LNCAP (cell line): ENCODE results near the gene DAB1.

Experiments used
- TF ChIP-seq, protein P1 (sequence below): fragments of 450-650 bp; IDR thresholded peaks from 2 replicates; pipeline ENCODE4 v1.5.1; 2017; ENCODE audit warnings: mild to moderate bottlenecking

Gene DAB1

DNA sequence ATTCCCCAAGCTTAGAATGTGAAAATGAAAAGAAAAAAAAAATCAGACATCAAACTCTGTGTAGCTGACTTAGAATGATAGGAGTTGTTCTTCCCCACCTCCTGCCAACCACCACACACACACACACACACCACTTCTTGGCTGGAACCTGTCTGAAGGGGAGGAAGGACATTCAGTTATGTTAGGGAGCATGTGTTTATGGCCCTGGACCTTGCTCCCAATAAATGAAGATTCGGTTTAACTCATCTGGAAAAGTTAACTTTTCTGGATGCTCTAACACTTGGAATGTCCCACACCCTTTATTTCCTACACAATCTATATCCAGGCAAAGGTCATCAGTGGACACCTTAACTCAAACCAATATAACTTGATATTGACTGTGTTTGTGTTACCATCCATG, 112.4 kb downstream of the DAB1 start:
- TF ChIP-seq, protein P1, sequence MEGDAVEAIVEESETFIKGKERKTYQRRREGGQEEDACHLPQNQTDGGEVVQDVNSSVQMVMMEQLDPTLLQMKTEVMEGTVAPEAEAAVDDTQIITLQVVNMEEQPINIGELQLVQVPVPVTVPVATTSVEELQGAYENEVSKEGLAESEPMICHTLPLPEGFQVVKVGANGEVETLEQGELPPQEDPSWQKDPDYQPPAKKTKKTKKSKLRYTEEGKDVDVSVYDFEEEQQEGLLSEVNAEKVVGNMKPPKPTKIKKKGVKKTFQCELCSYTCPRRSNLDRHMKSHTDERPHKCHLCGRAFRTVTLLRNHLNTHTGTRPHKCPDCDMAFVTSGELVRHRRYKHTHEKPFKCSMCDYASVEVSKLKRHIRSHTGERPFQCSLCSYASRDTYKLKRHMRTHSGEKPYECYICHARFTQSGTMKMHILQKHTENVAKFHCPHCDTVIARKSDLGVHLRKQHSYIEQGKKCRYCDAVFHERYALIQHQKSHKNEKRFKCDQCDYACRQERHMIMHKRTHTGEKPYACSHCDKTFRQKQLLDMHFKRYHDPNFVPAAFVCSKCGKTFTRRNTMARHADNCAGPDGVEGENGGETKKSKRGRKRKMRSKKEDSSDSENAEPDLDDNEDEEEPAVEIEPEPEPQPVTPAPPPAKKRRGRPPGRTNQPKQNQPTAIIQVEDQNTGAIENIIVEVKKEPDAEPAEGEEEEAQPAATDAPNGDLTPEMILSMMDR, result no peak

DNA sequence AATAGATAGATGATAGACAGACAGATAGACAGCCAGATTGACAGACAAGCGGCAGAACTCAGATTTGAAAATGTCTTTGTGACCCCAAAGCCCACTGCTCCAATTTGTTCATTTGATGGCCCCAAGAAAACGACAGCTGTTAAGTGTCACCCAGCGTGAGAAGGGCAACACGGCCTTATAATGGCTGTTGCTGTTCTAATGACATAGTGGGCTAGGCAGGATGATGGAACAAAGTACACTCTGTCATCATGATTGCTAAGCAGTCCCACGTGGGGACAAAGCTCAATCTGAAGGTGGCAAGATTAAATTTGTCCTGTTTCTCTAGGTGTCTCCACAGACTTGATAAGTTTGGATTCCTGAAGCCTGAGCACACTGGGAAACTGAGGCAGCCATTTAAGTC, 112.9 kb downstream of the DAB1 start:
- TF ChIP-seq, protein P1, result no peak

DNA sequence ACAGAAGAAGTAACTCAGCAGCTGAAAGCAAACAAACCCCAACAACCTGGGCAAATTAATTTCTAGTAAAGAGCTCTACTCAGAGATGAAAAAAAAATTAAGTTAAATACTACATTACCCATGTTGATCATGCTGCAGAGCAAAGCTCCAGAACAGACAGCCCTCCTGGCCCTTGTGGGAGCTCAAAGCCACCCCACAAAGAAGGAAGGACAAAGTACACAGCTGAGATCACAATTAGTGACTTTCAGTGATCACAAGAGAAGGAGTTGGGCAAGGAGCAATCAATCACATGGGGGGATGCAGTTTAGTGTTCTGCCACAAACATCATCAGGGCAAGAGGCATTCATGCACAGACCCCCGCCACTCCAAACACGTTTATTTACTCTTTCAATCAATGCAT, 114.2 kb downstream of the DAB1 start:
- TF ChIP-seq, protein P1, result no peak

DNA sequence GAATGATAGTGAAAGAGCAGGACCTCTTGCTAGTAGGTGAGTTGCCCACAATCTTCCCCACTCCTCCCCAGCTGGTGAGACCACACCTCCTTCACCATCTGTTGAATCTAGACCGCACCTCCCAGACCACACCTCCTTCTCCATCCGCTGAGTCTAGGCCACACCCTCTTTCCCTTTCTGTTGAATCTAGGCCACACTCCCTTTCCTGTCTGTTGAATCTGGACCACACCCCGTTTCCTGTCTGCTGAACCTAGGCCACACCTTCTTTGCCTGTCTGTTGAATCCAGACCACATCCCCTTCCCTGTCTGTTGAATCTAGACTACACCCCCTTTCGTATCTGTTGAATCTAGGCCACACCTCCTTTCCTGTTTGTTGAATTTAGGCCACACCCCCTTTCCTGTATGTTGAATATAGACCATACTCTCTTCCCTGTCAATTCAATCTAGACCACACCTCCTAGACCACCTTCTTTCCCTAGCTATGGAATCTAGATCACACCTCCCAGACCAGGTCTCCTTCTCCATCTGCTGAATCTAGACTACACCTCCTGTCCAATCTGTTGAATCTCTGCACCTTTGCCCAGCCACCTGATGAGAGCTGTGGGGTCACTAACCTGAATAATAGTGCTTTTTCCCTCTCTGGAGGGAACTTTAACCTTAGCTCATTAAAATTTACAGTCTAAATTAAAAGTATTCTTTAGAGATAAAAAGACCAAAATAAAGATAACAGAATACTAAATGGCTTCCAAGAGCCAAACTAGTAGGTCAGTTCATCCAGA, 116.3 kb downstream of the DAB1 start:
- TF ChIP-seq, protein P1, result no peak

DNA sequence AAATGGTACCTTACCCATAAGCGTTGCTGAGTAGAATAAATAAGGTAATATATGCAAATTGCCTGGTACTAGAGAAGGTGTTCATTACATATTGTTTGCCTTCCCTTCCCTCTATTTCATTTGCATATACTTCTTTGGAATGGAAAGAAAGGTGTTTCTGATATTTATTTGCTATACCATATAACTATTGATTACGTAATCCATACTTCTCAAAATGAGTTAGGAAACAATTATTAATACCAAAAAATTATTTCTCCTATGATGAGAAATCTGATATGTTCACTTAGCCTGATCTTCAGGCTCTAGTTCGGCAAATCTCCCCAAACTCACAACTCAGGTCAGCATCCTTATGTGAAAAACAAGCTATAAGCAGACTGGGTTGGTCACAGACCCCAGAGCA, 119.3 kb downstream of the DAB1 start:
- TF ChIP-seq, protein P1, result no peak

DNA sequence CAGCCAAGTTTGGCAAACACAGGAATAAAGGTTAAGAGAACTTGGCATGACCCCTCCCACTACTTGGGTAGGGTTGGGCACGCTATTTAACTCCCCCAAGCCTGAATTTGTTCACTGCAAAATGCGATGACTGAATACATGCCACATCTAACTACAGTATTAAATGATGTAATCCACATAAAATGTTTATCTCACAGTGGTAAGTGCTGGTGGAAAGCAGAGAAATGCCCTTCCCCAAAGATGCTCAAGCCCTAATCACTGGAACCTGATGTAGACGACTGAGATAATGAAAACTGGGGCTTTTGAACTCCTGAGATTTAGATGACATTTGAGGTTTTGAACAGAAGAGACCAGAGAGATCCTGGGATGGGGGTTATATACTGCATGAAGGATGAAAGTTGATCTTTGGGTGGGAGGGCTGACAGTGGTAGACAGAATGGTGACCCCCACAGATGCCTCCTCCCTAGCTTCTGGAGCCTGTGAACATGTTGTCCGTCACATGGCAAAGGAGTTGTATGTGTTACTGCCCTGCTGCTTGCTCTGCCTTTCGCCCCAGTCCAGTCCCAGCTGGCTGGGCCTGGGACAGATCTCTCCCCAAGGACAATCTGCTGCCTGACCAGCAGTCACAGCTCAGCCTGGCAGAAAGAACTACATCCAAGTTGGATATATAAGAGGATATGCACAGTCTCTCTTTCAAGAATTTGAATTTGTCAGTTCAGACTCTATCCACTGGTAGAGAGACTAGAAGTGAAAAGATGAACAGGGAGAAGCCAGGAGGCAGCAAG, 120.9 kb downstream of the DAB1 start:
- TF ChIP-seq, protein P1, result no peak

DNA sequence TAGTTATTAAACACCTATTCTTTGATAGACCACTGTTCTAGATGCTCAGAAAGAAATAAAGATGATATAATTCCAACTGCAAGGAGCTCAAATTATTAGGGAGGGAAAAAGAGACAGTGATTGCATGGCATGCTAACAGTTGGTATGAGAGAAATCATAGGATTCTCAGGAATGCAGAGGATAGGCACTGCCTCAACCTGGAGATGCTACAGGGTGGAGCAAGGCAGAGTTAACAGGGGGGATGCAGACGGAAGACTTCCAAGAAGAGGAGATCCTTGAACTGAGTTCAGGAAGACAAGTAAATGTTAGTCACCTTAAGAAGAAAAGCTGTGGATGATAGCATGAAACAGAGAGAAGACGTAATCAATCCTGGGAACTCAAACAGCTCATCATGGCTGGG, 123.7 kb downstream of the DAB1 start:
- TF ChIP-seq, protein P1, result no peak
